Endothelial cell of umbilical vein (primary cell): ENCODE data around the gene MS4A7. TPM values are rescaled to one million over a fixed set of nuclear protein-coding genes. Genes with fewer than 3 reads are reported as not detected.

Experiments used
- BruUV-seq: library from RNA; stranded (reverse); fragments of 400-500 nt; replicated peaks from 2 replicates; lab custom pipeline; 2021; lab: Mats Ljungman, UMichigan
- CTCF ChIA-PET: fragments of 300-600, 350-600 bp; sonication (Branson Sonifier 250); formaldehyde crosslinking; loops from one replicate; lab custom pipeline; 2021; ENCODE audit warnings: antibody characterized with exemption, inconsistent platforms; lab: Charles Lee
- POLR2A ChIA-PET: fragments of 300-600, 350-600 bp; sonication (Branson Sonifier 250); formaldehyde crosslinking; loops from one replicate; lab custom pipeline; 2021; ENCODE audit warnings: antibody characterized with exemption, inconsistent platforms; lab: Charles Lee
- DNase-seq: peaks from one replicate; pipeline ENCODE4 v3.0.0-alpha.2; 2011; ENCODE audit warnings: low read depth, low spot score
- FAIRE-seq: peaks from 2 replicates; lab custom pipeline; 2011; peaks lifted over from hg19 to GRCh38; lab: Jason Lieb, UNC
- H2AFZ ChIP-seq: 2 replicates; pipeline ENCODE4 v1.6.0; 2012; ENCODE audit warnings: low read depth, low read length, control low read depth, inconsistent platforms
- H3K27ac ChIP-seq: 2 replicates; pipeline ENCODE4 v1.5.1; 2011; ENCODE audit warnings: low read depth, mild to moderate bottlenecking, control low read depth, low read length, moderate library complexity; ENCODE audit not compliant: insufficient read depth
- H3K27me3 ChIP-seq, 2 experiments: 2 replicates each; pipeline versions ENCODE4 v1.6.0 to v1.6.1; 2011; ENCODE audit warnings: low read length in 2 of 2, mixed read lengths in 1 of 2; ENCODE audit not compliant: control insufficient read depth in 2 of 2, insufficient read depth in 2 of 2
- H3K36me3 ChIP-seq, 2 experiments: 2 replicates in 1 of 2; 3 replicates in 1 of 2; pipeline ENCODE4 v1.5.1; 2011; ENCODE audit warnings: low read length in 2 of 2, mild to moderate bottlenecking in 1 of 2, moderate library complexity in 1 of 2; ENCODE audit not compliant: control insufficient read depth in 2 of 2, insufficient read depth in 2 of 2; ENCODE audit errors: extremely low read depth in 1 of 2
- H3K4me1 ChIP-seq: 3 replicates; pipeline ENCODE4 v1.5.1; 2011; ENCODE audit warnings: mild to moderate bottlenecking, low read length; ENCODE audit not compliant: control insufficient read depth, insufficient read depth; ENCODE audit errors: extremely low read depth
- H3K4me2 ChIP-seq: 2 replicates; pipeline ENCODE4 v1.6.1; 2011; ENCODE audit warnings: low read length, control low read depth, mixed read lengths; ENCODE audit not compliant: insufficient read depth
- H3K4me3 ChIP-seq, 3 experiments: fragments of 200-600 bp in 1 of 3; sonication (generic), shearing (Covaris generic) in 1 of 3; replicated peaks in 1 of 3; 2 replicates each; pipeline ENCODE4 v1.5.1; 2011 to 2016; ENCODE audit warnings: control low read depth in 3 of 3, low read length in 3 of 3, mild to moderate bottlenecking in 2 of 3, inconsistent platforms in 1 of 3, low read depth in 1 of 3, moderate library complexity in 1 of 3; ENCODE audit not compliant: insufficient read depth in 1 of 3
- H3K79me2 ChIP-seq: 2 replicates; pipeline ENCODE4 v1.6.0; 2012; ENCODE audit warnings: low read length, inconsistent platforms; ENCODE audit not compliant: control insufficient read depth, insufficient read depth
- H3K9ac ChIP-seq: replicated peaks from 2 replicates; pipeline ENCODE3; 2011; ENCODE audit warnings: low read length, control low read depth; ENCODE audit not compliant: insufficient read depth; ENCODE audit errors: extremely low read depth
- H3K9me1 ChIP-seq: replicated peaks from 3 replicates; pipeline ENCODE4 v1.6.0; 2011; ENCODE audit warnings: mild to moderate bottlenecking, low read length; ENCODE audit not compliant: control insufficient read depth, insufficient read depth; ENCODE audit errors: extremely low read depth
- H3K9me3 ChIP-seq: replicated peaks from 2 replicates; pipeline ENCODE4 v1.5.1; 2012; ENCODE audit warnings: low read length, inconsistent platforms; ENCODE audit not compliant: control insufficient read depth, insufficient read depth
- H4K20me1 ChIP-seq: replicated peaks from 2 replicates; pipeline ENCODE3; 2011; ENCODE audit warnings: mild to moderate bottlenecking, low read length; ENCODE audit not compliant: control insufficient read depth, insufficient read depth; ENCODE audit errors: extremely low read depth
- EZH2 ChIP-seq: IDR thresholded peaks from 2 replicates; pipeline ENCODE4 v1.6.1; 2012; ENCODE audit warnings: borderline replicate concordance, low read depth, mild to moderate bottlenecking, moderate library complexity, low read length, inconsistent platforms; ENCODE audit not compliant: severe bottlenecking
- FOS ChIP-seq: IDR thresholded peaks from 2 replicates; pipeline ENCODE4 v1.6.1; 2011; ENCODE audit warnings: mild to moderate bottlenecking, low read length, moderate library complexity, borderline replicate concordance; ENCODE audit not compliant: insufficient read depth
- GATA2 ChIP-seq: IDR thresholded peaks from 2 replicates; pipeline ENCODE4 v1.7.0; 2011; ENCODE audit warnings: low read depth, mild to moderate bottlenecking, moderate library complexity, mixed read lengths, low read length; ENCODE audit not compliant: insufficient read length, insufficient read depth
- JUN ChIP-seq: IDR thresholded peaks from 2 replicates; pipeline ENCODE4 v1.6.1; 2011; ENCODE audit warnings: borderline replicate concordance, low read depth; ENCODE audit not compliant: insufficient read length, insufficient read depth
- MAX ChIP-seq: IDR thresholded peaks from 2 replicates; pipeline ENCODE4 v1.6.1; 2011; ENCODE audit not compliant: insufficient read depth, insufficient read length
- MYC ChIP-seq: IDR thresholded peaks from one replicate; pipeline ENCODE4 v1.6.1; 2011; ENCODE audit warnings: mild to moderate bottlenecking, low read depth, low read length
- POLR2A ChIP-seq: IDR thresholded peaks from 2 replicates; pipeline ENCODE4 v1.6.1; 2012; ENCODE audit warnings: low read depth, mild to moderate bottlenecking, control low read depth, low read length
- POLR2AphosphoS5 ChIP-seq: IDR thresholded peaks from 2 replicates; pipeline ENCODE4 v1.6.1; 2012; ENCODE audit warnings: low read depth, mild to moderate bottlenecking, control low read depth, low read length, moderate library complexity; ENCODE audit not compliant: insufficient read depth
- dilution Hi-C: fragments of 300-500 bp; cut with MboI; formaldehyde crosslinking; loops from one replicate; pipeline ENCODE4 v1.15.0; 2019; ENCODE audit warnings: low sequenced_read_pairs; ENCODE audit not compliant: extremely low pct_ligation_motif_present
- intact Hi-C: fragments of 100-400 bp; cut with micrococcal nuclease; formaldehyde crosslinking; loops from one replicate; pipeline ENCODE4 v1.10.0; 2022
- polyA plus RNA-seq, 4 experiments: library from polyadenylated mRNA; depleted of rRNA in 3 of 4; stranded (reverse) in 3 of 4; unstranded in 1 of 4; fragments of >200 nt; gene quantifications; 2 replicates each; pipeline versions ENCODE4 v1.2.1 to v1.2.3, GENCODE V29; 2011 to 2012; ENCODE audit warnings: missing spikeins in 1 of 4
- total RNA-seq: library from RNA; stranded (reverse); gene quantifications from 2 replicates; pipeline ENCODE4 v1.2.3, GENCODE V29; 2021
- TF ChIP-seq, protein P1 (sequence below), 2 donors: IDR thresholded peaks; 1 replicate in 1 of 2; 2 replicates in 1 of 2; pipeline ENCODE4 v1.5.1; 2011; ENCODE audit warnings: low read length in 2 of 2, mild to moderate bottlenecking in 2 of 2, moderate library complexity in 2 of 2, control low read depth in 1 of 2, inconsistent platforms in 1 of 2, low read depth in 1 of 2; ENCODE audit not compliant: insufficient read depth in 1 of 2; ENCODE audit errors: extremely low read depth in 1 of 2

MS4A7 gene
- total and polyA plus RNA-seq, 2 donors (not counting 3 experiments of a cell fraction or from before 2014, with no cell fraction given) = 0.04 TPM; not detected in 1

DNA sequence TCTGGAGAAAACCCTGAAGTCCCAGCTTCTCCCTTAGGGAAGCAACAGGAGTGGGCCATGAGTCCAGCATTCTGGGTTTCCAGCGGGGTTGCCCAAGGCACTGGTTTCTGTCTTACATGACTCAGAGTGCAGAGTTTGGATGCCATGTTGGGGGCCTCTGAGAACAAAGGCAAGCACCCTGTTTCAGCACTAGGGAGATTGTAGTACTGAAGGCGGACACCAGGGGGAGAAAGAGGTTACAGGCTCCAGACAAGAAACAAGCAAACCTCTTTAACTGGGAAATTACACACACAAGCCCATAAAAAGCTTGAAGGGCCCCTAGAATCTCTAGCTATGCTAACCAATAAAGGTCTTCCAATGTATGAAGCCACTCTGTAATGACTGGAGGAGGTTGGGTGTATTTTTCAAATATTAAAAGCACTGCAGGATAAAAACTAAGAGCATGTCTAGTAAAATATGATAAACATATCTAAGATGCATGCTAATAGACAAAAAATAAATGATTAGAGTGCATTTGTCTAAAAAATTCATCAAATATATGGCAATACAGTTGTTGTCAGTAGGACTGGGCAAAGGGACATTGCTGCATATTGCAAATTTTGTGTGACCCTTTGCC is 44.2 kb upstream of the MS4A7 start:
- Histone ChIP-seq H4K20me1 (no peaks in the 10 kb centered on the region), H3K79me2 (no peaks in the 10 kb centered on the region), H3K4me1 (no peaks in the 10 kb centered on the region), H3K4me3 (no peak overlapping the region), H3K27ac (no peak overlapping the region), H3K36me3 (no peaks in the 10 kb centered on the region), H3K9ac (no peak overlapping the region), H3K4me2 (no peak overlapping the region), H2AFZ (no peak overlapping the region), H3K27me3 (peaks cover 0 to 3% of the 10 kb centered on the region in 2 experiments), H3K9me3 (no peaks in the 10 kb centered on the region), H3K9me1 (no peaks in the 10 kb centered on the region)
- TF ChIP-seq, protein P1, sequence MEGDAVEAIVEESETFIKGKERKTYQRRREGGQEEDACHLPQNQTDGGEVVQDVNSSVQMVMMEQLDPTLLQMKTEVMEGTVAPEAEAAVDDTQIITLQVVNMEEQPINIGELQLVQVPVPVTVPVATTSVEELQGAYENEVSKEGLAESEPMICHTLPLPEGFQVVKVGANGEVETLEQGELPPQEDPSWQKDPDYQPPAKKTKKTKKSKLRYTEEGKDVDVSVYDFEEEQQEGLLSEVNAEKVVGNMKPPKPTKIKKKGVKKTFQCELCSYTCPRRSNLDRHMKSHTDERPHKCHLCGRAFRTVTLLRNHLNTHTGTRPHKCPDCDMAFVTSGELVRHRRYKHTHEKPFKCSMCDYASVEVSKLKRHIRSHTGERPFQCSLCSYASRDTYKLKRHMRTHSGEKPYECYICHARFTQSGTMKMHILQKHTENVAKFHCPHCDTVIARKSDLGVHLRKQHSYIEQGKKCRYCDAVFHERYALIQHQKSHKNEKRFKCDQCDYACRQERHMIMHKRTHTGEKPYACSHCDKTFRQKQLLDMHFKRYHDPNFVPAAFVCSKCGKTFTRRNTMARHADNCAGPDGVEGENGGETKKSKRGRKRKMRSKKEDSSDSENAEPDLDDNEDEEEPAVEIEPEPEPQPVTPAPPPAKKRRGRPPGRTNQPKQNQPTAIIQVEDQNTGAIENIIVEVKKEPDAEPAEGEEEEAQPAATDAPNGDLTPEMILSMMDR (IDR thresholded peaks at IDR 0.05; ENCODE audit: extremely low read depth in 1 of 2, insufficient read depth in 1 of 2, low read depth in 1 of 2, low read length in 2 of 2) = peak; percentile 65 to 85
- no peak for TF ChIP-seq FOS
- dilution Hi-C loops = no loop called here
- FAIRE-seq = peak; percentile 86
- intact Hi-C loops = no loop called here
- peak; percentile 79 for DNase-seq
- CTCF ChIA-PET = interaction anchor here (0.6 to 6.4 kb wide), 25 partner anchors 8 to 429 kb away, joined by 3 to 74 read pairs (median 4); no protein-coding TSS in a partner anchor
- POLR2A ChIA-PET = no interaction called here
- no TSS peak for BruUV-seq

- H3K9ac ChIP-seq = no peak overlapping the region
- no peak for FAIRE-seq
- H4K20me1 ChIP-seq = no peaks in the 10 kb centered on the region
- peaks cover 2 to 5% of the 10 kb centered on the region in 2 experiments for H3K27me3 ChIP-seq
- POLR2A ChIA-PET = no interaction called here
- H2AFZ ChIP-seq = no peak overlapping the region
- H3K27ac ChIP-seq = no peak overlapping the region
- DNase-seq = no peak
- dilution Hi-C loops (no loop called here), intact Hi-C loops (no loop called here)
- H3K79me2 ChIP-seq = no peaks in the 10 kb centered on the region
- no peaks in the 10 kb centered on the region for H3K9me1 ChIP-seq
- no peaks in the 10 kb centered on the region for H3K9me3 ChIP-seq
- H3K4me1 ChIP-seq = no peaks in the 10 kb centered on the region
- H3K36me3 ChIP-seq = no peaks in the 10 kb centered on the region
- CTCF ChIA-PET = interaction anchor here (6.4 kb wide), 1 partner anchor 8 kb away, joined by 74 read pairs; no protein-coding TSS in a partner anchor
- TF ChIP-seq POLR2AphosphoS5 (no peak), JUN (no peak), MYC (no peak), FOS (no peak), MAX (no peak), EZH2 (no peak), GATA2 (no peak), POLR2A (no peak)
- TF ChIP-seq, protein P1 (IDR thresholded peaks at IDR 0.05; ENCODE audit: extremely low read depth in 1 of 2, insufficient read depth in 1 of 2, low read depth in 1 of 2, low read length in 2 of 2) = no peak
- H3K4me2 ChIP-seq = no peak overlapping the region
- BruUV-seq = no TSS peak
- H3K4me3 ChIP-seq = no peak overlapping the region
These were observed 41.5 kb upstream of the MS4A7 start for GRCh38 chr11:60336767-60337391.
